ENCODE measurements around the gene RALGPS1. TPM values are rescaled to one million over a fixed set of nuclear protein-coding genes. Genes with fewer than 3 reads are reported as not detected.
A peak's percentile ranks its signal among the peaks of the same experiment; 100 is the strongest.

The RALGPS1 gene
- total RNA-seq, 1 donor from 2014 or later, result 15.3 TPM

DNA sequence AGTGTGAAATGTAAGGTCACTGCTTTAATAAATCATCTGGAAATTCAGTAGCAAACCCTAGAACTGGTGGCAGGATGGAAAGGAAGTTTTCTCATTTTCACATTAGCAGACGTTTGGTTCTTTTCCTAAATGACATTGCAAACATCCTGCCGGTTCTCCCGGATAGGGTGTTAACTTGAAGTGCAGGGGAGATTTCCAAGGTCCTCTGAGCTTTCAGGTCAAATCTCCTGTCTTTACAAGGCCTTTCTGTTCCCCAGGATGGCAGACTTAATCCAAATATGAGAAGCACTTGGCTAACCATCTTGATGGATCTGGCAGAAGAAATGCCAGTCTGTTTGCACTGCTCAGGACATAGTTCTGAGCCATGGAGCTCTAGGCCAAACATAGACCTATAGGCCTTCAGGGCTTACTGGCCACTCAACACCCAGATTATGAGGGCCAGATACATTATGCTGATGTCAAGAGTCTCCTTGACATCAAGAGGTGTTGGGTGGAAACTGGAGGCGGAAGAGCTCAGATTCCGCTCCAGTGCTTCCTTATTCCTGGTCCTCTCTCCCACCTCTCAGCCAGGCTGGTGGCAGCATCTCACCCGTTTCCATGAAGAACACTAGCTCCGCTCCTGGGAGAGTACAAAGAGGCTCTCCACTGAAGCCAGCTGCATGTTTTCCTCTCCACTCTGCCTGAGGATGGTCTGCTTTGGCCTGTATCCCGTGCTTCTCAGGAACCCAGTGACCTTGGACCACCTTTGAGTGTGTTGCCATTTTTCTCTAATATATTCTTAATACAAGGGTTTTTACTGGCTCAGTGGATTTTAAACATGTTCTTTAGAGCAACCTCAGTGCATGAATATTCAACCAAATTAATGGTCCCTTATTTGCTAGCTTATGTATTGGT, 61.0 kb downstream of the RALGPS1 start:
- no peak for ATAC-seq
- intact Hi-C loops (cut with DNase I), result no loop called here
- no peak for DNase-seq (ENCODE audit: missing footprints)

DNA sequence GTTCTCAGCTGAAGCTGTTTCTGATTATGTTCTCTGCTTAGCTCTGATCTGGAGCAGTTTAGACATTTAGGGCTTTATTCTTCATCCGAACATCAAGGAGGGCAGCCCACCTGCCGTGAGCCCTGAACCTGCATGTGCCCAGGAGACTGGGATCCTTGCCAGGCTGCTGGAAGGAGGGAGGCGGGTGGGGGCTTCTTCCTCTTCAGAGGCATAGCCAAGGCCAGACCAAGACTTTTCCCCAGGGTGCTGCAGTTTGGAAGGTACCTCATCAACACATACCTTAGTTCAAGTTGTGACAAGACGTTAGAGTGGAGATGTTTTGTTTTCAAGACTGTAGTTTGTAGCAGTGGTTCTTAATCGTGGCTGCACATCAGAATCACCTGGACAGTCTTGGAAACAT, 64.9 kb downstream of the RALGPS1 start:
- DNase-seq (ENCODE audit: missing footprints), result no peak
- intact Hi-C loops (cut with DNase I), result no loop called here
- ATAC-seq, result no peak

DNA sequence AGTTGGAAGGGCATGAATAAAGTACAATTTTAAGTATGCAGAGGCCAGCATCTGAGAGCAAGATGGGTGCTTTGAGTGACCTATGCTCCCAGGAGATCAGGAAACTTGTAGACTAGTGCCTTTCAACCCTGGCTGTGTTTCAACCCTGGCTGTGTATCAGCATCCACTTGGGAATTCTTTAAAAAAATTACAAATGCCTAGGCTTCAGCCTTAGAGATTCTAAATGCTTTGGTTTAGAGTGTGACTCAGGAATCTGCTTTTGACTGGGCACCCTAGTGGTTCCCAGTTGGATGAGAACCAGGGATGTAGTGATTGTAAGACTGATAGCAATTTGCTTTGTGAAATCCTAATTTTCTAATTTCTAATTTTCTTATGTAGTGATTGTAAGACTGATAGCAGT, 65.6 kb downstream of the RALGPS1 start:
- DNase-seq (ENCODE audit: missing footprints), result no peak
- ATAC-seq, result no peak
- intact Hi-C loops (cut with DNase I), result no loop called here

DNA sequence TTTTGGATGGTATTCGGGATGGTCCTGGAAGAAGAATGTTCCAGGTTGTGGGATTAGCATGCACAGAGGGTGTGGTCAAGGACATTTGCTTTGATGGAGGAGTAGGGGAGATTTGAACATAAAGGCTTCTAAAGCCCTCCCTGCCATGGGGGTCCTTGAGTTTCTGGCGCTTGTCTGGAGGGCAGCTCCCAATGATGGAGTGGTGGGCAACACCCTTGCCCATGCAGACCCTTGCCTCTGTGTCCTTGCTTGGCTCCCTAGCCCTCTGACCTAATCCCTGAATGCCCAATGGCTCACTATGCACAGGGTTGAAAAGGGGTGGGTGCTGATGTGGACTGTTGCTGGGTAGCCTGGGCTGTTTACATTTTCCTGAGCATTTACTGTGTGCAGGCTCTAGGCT, 66.6 kb downstream of the RALGPS1 start:
- DNase-seq (ENCODE audit: missing footprints) (no peak), ATAC-seq (no peak)
- intact Hi-C loops (cut with DNase I), result no loop called here

DNA sequence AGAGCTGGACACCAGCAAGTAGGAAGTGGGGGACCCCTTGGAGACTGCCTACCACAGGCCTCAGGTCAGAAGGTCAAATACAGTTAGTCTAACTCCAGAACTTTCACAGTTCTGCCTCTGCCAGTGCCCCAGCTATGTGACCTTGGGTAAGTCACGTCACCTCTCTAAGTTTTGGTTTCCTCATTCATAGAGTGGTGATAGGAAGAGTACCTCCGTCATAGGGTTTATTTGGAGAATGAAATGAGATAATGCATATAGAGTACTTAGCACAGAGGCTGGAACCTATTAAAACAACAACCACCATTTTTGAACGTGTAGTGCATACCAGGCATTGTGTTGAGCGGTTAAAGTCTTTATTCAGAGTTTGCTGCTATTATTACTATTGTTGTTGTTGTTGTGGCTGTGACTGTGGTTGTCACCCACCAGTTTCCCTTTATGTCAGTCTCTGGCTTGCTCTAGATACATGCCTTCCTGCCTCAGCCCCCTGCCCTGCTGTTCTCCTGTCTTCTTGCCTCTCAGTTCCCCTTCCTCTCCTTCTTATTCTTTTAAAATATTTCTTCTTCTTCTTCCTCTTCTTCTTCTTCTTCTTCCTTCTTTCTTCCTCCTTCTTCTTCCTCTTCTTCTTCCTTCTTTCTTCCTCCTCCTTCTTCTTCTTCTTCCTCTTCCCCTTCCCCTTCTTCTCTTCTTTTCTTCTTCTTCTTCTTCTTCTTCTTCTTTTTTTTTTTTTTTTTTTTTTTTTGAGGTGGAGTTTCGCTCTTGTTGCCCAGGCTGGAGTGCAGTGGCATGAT, 67.8 kb downstream of the RALGPS1 start:
- intact Hi-C loops (cut with DNase I), result no loop called here
- ATAC-seq, result no peak

DNA sequence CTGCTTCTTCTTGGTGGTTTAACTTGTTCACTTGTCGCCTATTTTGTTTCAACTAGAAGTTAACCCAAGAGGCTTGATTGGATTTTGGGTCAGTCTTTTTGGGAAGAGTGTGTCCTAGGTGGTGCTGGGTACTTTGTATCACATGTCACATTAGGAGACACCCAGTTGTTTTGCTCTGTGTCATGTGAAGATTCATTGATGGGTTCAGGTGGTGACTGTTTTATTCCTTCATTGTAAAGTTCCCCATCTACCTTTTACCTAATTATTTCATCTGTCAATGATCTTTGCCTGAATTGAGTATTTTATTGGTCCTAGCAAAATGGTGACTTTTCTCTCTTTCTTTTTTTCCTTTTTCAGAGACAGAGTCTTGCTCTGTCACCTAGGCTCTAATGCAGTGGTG, 69.2 kb downstream of the RALGPS1 start:
- intact Hi-C loops (cut with DNase I), result no loop called here
- DNase-seq (ENCODE audit: missing footprints) (no peak), ATAC-seq (no peak)

More for the DNA sequence above, 67.8 kb downstream of the RALGPS1 start:
- no peak for DNase-seq (ENCODE audit: missing footprints)

DNA sequence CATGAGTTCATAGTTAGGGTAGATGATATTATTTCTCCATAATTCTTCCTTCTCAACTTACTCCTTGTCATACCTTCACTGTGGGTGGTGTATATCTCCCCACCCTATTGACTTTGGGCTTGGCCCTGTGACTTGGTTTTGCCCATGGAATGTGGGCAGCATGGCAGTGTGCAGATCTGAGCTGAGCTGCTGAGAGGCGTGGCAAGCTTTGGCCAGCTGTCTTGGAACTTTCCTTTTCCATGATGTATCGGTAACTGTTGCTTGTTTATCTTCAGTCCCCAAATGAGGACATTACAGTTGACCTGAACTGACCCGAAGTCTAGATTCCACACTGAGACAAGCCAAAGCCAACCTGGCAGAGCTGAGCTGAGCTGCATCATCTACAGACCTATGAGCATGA, 70.4 kb downstream of the RALGPS1 start:
- ATAC-seq, result peak; percentile 33
- no peak for DNase-seq (ENCODE audit: missing footprints)
- intact Hi-C loops (cut with DNase I), result loop anchor here (5.0 kb wide), 2 partner anchors 37 to 132 kb away; no protein-coding TSS in a partner anchor

DNA sequence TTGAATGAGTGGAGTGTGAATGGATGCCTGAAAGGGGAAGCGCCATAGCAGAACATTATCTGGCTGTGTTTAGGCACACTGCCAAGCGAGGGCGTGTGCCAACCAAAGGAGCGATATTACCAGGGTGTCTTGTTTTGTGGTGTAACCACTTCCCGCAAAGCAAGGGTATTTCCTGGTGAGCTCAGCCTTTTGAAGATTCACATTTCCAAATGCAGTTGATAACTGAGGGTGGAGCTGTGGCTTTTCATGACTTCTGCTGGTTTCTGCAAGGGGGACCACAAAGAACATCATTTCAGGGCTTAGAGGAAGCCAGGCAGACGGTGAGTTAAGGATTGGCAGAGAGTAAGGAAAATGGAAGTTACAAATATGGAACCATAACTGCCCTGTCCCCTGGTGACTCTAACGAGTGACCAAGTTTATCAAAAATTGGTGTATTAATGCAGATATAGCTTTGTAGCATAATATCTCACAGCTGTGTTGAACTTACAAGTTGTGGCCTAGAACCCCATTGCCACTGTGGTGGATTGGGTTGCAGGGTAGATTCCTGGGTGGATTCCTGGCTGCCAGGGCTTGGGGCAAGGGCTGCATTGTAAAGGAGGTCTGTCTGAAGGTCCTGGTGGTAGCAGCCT, 71.4 kb downstream of the RALGPS1 start:
- intact Hi-C loops (cut with DNase I), result loop anchor here (5.0 kb wide), 2 partner anchors 36 to 131 kb away; no protein-coding TSS in a partner anchor
- ATAC-seq (peak; percentile 57), DNase-seq (ENCODE audit: missing footprints) (peak; percentile 83)

DNA sequence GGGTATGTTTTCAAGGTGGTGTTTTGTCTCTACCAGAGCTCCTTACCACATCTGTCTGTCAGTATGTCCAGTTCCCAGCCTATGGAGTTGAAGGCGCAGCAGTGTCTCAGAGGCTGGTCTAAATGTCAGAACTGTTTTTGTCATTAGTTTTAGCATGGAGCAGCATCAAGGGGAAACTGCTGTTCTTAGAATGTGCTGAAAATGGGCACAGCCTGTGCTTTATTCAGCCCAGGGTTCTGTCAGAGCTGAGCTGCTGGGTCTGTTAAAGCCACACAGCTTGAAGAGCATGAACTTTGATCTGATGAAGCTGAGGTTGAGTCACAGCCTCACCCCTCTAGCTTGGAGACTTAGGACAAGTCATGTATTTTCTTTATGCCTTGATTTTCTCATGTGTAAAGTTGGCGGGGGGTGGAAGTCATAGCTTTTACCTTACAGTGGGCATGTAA, 71.9 kb downstream of the RALGPS1 start:
- intact Hi-C loops (cut with DNase I), result loop anchor here (5.0 kb wide), 2 partner anchors 36 to 131 kb away; no protein-coding TSS in a partner anchor
- ATAC-seq (no peak), DNase-seq (ENCODE audit: missing footprints) (no peak)

DNA sequence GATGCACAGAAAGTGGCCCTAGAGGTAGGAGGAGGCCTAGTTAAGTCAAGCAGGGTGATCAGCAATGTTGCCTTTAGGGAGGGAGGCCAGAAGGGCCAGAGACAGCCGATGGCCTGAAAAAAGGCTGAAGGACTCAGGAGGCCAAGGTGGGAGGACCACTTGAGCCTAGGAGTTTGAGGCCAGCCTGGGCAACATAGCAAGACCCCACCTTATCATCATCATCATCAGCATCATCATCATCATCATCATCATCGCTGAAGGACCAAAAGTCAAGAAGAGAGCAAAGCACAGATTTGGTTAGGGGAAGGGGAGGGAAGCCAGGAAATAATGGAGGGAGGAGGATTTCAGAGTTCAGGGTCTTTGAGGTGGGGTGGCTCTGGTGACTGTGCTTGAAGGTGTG, 74.3 kb downstream of the RALGPS1 start:
- DNase-seq (ENCODE audit: missing footprints), result no peak
- ATAC-seq, result no peak
- intact Hi-C loops (cut with DNase I), result loop anchor here (5.0 kb wide), 2 partner anchors 33 to 128 kb away; no protein-coding TSS in a partner anchor

DNA sequence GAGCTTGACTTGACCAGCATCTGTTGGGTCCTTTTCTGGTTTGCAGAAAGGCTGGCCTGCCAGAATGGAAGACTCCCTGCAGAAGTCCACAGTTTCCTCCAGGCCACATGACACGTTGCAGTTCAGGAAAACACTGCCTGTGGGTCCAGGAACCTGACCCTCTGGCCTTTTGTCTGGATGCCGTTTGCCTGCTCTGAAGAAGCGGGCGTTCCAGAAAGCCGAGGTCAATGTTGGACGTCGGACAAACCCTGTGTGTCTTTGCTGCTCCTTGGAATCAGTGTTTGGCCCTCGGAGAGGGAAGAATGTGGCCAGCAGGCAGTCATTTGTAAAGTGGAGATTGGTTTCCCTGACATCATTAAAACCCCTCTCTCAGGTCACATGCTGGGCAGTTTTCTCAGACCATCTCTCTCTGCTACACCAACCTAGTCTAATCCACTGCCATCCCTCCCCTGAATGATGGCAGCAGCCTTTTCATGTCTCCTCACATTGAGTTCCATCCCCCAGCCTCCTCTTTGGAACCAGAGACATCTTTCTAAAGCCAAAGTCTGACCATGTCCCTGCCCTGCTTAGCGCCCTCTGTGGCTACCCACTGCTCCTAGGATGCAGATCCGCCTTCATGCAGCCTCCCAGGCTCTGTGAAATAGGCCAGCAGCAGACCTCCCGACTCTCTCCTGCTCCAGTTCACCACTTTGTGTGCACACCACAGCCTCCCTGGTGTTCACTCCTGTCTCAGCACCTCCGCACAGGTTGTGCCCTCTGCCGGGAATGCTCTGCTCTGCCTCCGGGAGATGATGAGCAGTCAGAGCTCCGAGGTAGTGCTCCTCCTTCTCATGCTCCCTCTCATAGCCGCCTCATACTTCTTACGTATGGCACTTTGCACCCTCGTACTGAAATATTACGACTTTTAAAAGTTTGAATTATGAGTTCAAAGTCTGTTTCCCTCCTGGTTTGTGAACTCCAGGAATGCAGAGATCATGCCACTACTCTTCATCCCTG, 75.6 kb downstream of the RALGPS1 start:
- intact Hi-C loops (cut with DNase I), result loop anchor here (5.0 kb wide), 2 partner anchors 32 to 127 kb away; no protein-coding TSS in a partner anchor
- ATAC-seq (peak; percentile 70), DNase-seq (ENCODE audit: missing footprints) (peak; percentile 84)

DNA sequence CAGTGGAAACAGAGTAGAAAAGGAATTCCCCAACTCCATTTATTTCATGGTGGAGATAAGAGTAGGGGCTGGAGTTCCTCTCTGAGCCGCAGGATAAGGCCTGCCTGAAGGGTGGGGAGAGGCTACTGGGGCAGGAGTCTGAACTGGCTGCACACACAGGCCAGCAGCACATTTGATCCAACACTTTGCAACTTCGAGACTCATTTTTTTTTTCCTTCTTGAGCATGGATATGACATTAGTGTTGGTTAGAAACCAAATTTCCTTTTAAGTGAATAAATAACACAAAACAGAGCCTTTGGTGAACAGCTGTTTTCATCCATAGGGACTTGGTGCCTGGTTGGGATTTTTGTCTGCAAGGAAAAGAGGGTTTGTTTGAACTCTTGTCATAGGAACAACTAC, 76.6 kb downstream of the RALGPS1 start:
- peak; percentile 80 for ATAC-seq
- intact Hi-C loops (cut with DNase I), result no loop called here
- DNase-seq (ENCODE audit: missing footprints), result no peak

DNA sequence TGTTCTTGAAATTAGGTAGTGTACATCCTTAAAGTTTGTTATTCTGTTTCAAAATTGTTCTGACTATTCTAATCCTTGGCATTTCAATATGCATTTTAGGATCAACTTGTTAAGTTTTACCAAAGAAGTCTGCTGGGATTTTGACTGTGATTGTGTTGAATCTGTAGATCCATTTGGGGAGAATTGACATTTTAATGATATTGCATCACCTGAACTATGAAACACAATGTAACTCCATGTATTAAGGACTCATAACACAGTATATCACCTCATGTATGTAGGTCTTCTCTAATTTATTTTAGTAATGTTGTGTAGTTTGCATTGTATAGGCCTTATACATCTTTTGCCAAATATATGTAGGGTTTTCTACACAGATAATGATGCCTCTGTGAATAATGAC, 77.8 kb downstream of the RALGPS1 start:
- DNase-seq (ENCODE audit: missing footprints), result no peak
- intact Hi-C loops (cut with DNase I), result no loop called here

DNA sequence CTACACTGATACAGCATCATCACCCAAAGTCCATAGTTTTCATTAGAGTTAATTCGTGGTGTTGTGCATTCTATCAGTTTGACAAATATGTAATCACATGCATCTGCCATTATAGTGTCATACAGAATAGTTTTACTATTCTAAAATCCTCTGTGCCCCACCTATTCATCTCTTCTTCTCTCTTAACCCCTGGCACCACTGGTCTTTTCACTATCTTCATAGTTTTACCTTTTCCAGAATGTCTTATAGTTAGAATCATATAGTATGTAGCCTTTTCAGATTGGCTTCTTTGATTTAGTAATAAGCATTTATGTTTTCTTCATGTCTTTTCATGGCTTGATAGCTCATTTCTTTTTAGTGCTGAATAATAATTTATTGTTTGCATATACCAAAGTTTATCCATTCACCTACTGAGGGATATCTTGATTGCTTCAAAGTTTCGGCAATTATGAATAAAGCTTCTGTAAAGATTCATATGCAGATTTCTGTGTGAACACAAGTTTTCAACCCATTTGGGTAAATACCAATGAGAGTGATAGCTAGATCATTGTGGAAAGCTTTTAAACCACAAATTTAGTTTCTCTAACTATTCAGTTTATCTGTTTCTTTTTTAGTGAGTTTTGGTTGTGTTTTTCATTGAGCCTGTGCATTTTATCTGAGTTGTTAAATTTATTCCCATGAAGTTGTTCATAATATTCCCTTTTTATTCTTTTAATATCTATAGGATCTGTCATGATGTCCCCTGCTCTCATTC, 84.9 kb downstream of the RALGPS1 start:
- no peak for DNase-seq (ENCODE audit: missing footprints)
- intact Hi-C loops (cut with DNase I), result no loop called here
- ATAC-seq, result no peak

More for the DNA sequence above, 77.8 kb downstream of the RALGPS1 start:
- ATAC-seq, result no peak

DNA sequence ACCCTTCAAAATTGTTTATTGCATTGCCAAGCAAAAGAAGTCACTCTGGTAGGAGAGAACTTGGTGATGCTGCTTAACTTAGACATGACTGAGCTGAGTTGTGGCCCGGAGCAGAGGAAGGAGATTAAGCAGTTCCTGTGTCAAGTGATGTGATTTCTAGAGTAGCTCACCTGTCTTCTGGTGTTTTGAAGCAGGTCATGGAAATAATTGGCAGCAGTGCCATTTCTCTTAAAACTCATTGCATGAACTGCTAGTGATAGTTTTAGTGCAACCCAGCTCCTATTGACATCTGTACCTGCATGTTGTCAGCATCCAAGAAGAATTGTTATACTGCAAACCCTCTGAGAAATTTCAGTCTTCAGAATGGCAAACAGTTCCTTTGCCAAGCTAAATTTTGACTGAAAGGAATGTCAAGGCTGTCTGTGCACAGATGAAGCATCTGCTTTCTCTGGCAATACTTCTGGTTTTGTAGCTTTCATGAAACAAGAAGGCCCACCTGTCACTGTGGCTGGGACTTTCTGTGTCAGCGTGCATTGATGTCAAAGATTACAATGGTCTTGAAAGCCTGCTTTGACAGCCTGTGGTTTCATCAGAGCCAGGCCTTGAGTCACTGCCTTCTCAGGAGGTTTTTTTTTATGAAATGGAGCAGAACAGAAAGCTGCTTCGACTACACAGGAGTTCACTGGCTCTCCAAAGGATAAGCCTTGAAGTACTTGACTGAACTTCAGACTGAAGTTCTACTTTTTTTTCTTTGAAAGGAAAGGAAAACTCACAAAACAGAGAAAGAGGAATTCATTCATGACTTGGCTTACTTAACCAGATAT, 90.6 kb downstream of the RALGPS1 start:
- ATAC-seq, result peak; percentile 71
- DNase-seq (ENCODE audit: missing footprints), result no peak
- intact Hi-C loops (cut with DNase I), result no loop called here

DNA sequence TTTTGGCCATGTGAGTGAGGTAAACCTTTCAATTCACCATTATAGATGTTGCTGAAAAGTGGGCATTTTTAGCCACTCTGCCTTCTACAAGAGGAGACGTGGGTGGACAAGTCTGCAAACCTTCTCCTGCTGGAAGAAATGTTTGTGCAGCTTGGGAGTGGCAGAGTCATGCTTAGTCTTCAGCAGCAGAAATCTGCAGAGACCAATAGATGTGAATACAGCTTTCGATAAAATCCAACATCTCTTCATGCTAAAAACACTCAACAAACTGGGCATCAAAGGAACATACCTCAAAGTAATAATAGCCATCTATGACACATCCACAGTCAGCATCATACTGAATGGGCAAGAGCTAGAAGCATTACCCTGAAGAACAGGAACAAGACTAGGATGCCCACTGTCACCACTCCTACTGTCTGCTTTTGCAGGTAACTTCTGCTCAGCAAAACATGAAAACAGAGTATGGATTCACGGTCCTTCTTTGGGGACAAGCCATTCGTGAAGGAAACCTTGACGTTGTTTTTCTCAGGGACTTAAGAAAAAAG, 91.3 kb downstream of the RALGPS1 start:
- ATAC-seq, result no peak
- intact Hi-C loops (cut with DNase I), result no loop called here
- DNase-seq (ENCODE audit: missing footprints), result no peak
